NB4 (cell line): ENCODE measurements around the gene EFCAB14.
A peak's percentile ranks its signal among the peaks of the same experiment; 100 is the strongest.

ENCODE experiments used
- DNase-seq: peaks from one replicate; pipeline ENCODE4 v3.0.0; 2010; ENCODE audit warnings: low read depth
- H3K4me3 ChIP-seq: one replicate; pipeline ENCODE4 v1.5.1; 2011; ENCODE audit warnings: mild to moderate bottlenecking, low read depth, low read length, moderate library complexity
- CTCF ChIP-seq: IDR thresholded peaks from one replicate; pipeline ENCODE4 v1.5.1; 2012; ENCODE audit warnings: low read depth, low read length
- MYC ChIP-seq: IDR thresholded peaks from 2 replicates; pipeline ENCODE4 v1.6.1; 2011; ENCODE audit warnings: low read depth, low read length
- POLR2A ChIP-seq: IDR thresholded peaks from 2 replicates; pipeline ENCODE4 v1.6.1; 2011; ENCODE audit warnings: mild to moderate bottlenecking; ENCODE audit not compliant: insufficient read length; ENCODE audit errors: extremely low read depth
- TF ChIP-seq, protein P1 (sequence below): IDR thresholded peaks from 2 replicates; pipeline ENCODE4 v1.6.1; 2011; ENCODE audit warnings: low read depth, low read length

EFCAB14 gene

GRCh38 chr1:46687093-46687659 lies 31.7 kb downstream of the EFCAB14 start:
- DNase-seq: peak; percentile 11
- no peak overlapping the region for H3K4me3 ChIP-seq
- no peak for TF ChIP-seq MYC
- TF ChIP-seq POLR2A: no peak
- TF ChIP-seq, protein P1, sequence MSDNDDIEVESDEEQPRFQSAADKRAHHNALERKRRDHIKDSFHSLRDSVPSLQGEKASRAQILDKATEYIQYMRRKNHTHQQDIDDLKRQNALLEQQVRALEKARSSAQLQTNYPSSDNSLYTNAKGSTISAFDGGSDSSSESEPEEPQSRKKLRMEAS: no peak
- no peak for TF ChIP-seq CTCF

GRCh38 chr1:46686255-46686654 lies 32.7 kb downstream of the EFCAB14 start:
- TF ChIP-seq MYC: no peak
- TF ChIP-seq POLR2A: no peak
- TF ChIP-seq, protein P1: no peak
- TF ChIP-seq CTCF: no peak
- no peak overlapping the region for H3K4me3 ChIP-seq
- no peak for DNase-seq

- no peak for DNase-seq
- no peak overlapping the region for H3K4me3 ChIP-seq
- TF ChIP-seq CTCF (no peak), MYC (no peak), POLR2A (no peak)
- TF ChIP-seq, protein P1: no peak
Observed at GRCh38 chr1:46684670-46685069, 34.2 kb downstream of the EFCAB14 start.

DNA sequence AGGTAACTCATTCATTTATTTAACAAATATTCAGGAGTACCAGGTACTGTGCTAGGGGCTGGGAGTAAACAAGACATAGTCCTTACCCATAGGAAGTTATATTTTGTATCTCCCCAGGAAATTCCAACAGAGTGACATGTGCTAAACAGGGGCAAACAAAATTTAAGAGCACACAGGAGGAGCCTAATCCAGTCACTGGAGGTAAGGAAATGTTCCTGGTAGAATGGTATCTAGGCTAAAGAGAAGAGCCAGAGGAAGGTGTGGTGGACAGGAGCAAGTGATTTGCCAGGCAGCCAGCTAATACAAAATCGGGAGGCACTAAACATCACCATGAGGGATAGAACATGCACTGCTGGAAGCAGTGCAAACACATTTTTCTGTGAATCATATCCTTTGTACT lies 36.9 kb downstream of the EFCAB14 start:
- no peak overlapping the region for H3K4me3 ChIP-seq
- TF ChIP-seq MYC (no peak), CTCF (no peak), POLR2A (no peak)
- TF ChIP-seq, protein P1: no peak
- no peak for DNase-seq

DNA sequence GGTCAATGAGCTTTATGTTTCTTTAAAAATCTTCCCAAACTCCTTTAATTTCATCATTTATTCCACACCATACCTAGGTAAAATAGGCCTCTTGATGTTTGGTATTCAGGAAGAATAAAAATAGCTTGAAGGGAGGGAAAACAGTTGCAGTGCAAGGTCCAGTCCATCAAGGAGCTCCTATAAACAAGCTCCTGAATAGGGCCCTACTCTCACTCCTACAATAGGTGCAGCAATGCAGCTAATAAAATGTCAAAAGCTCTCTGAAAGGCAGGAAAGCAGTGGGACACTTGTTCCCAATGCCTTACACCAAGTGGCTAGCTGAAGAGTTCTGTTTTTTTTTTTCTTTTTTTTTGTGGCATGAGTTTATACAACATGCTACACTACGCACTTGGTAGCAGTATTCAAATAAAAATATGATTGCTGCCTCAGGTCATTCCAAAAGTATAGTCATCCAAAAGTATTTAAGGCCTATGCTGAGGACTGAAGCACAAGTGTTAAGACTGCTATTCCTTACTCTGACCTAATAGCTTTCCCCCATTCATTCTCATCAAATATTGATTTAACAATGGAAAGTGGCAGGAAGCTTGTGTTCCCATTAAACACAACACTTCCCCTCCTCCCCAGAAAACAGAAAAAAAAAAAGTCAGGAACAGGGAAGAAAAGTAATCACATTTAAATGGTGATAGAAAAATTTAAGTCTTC lies 37.4 kb downstream of the EFCAB14 start:
- no peak overlapping the region for H3K4me3 ChIP-seq
- DNase-seq: no peak
- no peak for TF ChIP-seq POLR2A
- no peak for TF ChIP-seq CTCF
- TF ChIP-seq, protein P1: no peak
- no peak for TF ChIP-seq MYC
